ENCODE data around the gene NT5DC3.
A peak's percentile ranks its signal among the peaks of the same experiment; 100 is the strongest.

Gene NT5DC3

GRCh38 chr12:103844305-103844704 is 3.3 kb upstream of the NT5DC3 start:
- H3K27me3 ChIP-seq (ENCODE audit: insufficient read depth, poor library complexity, severe bottlenecking) = no peaks in the 10 kb centered on the region
- no peaks in the 10 kb centered on the region for H3K9me3 ChIP-seq (ENCODE audit: severe bottlenecking)
- no peak overlapping the region for H3K27ac ChIP-seq (ENCODE audit: poor library complexity, severe bottlenecking)
- no peaks in the 10 kb centered on the region for H3K36me3 ChIP-seq (ENCODE audit: low read depth)
- no peak for ATAC-seq (ENCODE audit: low read depth)
- no peak overlapping the region for H3K4me3 ChIP-seq (ENCODE audit: severe bottlenecking)
- TF ChIP-seq CTCF (IDR thresholded peaks at IDR 0.05; ENCODE audit: poor library complexity, severe bottlenecking) = no peak
- H3K4me1 ChIP-seq (ENCODE audit: insufficient read depth, poor library complexity, severe bottlenecking) = peaks cover 10% of the 10 kb centered on the region
- no peak for DNase-seq (ENCODE audit: low spot score)

DNA sequence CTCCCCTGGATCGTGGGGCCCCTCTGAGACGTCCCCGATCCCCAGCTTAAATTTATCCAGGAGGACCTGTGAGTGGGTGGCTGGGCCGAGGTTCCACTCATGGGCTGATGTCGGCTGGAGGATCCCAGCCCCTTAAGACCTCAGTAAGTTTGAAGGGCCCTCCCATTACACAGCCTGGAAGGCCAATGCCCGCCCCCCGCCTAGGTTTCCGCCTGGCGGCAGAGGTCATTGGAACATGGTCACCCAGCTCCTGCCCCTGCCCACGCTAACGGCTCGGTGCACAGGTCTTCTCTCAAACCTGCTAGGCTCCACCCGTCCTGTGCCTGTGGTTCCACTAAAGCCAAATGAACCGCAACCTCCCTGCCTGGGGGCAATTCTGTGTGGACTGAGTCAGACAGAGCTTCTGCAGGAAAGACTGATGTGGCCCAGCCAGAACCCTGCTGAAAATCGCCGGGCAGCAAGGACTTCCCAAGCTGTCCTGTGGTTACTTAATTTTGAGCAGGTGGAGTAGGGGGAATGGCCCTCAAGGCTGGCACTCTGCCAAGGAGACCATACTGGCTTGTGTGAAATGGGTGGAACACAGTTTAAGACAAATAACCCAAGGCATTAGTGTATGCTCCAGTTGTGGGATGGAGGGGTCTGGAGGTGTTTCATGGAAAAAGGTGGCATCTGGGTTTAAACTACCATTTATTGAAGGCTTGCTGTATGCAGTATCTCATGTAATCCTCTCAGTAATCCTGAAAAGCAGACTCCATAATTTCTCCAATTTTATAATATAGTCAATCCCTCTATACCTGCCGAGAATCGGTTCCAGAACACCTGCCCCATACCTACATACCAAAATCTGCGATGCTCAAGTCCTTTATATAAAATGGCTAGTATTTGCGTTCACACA is 903 bp upstream of the NT5DC3 start:
- H3K4me3 ChIP-seq (ENCODE audit: severe bottlenecking) = peak overlapping the region; percentile 84
- no peaks in the 10 kb centered on the region for H3K27me3 ChIP-seq (ENCODE audit: insufficient read depth, poor library complexity, severe bottlenecking)
- peak overlapping the region; percentile 79 for H3K27ac ChIP-seq (ENCODE audit: poor library complexity, severe bottlenecking)
- TF ChIP-seq CTCF (IDR thresholded peaks at IDR 0.05; ENCODE audit: poor library complexity, severe bottlenecking) = no peak
- H3K9me3 ChIP-seq (ENCODE audit: severe bottlenecking) = no peaks in the 10 kb centered on the region
- H3K36me3 ChIP-seq (ENCODE audit: low read depth) = no peaks in the 10 kb centered on the region
- peak; percentile 98 for DNase-seq (ENCODE audit: low spot score)
- H3K4me1 ChIP-seq (ENCODE audit: insufficient read depth, poor library complexity, severe bottlenecking) = peaks cover 11% of the 10 kb centered on the region
- peak; percentile 91 for ATAC-seq (ENCODE audit: low read depth)

DNA sequence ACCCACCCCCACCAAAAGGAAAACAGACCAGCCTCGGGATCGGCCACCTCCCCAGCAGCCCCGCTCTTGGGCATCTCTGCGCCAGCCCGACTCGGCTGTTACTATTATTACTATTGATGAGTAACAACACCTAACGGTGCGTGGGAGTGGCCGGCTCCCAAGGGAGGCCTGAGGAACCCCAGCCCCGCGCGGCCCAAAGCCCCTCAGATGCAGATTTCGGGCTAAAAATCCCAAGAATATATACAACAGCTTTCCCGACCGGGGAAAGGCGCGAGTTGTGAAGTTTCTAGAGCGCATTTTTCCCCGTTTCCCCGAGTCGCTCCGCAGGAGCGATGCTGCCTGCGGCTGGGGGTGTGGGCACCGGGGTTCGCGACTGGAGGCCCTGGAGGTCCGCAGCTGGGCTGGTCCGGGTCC is 565 bp downstream of the NT5DC3 start:
- H3K27ac ChIP-seq (ENCODE audit: poor library complexity, severe bottlenecking) = peak overlapping the region; percentile 79
- DNase-seq (ENCODE audit: low spot score) = peak; percentile 74

DNA sequence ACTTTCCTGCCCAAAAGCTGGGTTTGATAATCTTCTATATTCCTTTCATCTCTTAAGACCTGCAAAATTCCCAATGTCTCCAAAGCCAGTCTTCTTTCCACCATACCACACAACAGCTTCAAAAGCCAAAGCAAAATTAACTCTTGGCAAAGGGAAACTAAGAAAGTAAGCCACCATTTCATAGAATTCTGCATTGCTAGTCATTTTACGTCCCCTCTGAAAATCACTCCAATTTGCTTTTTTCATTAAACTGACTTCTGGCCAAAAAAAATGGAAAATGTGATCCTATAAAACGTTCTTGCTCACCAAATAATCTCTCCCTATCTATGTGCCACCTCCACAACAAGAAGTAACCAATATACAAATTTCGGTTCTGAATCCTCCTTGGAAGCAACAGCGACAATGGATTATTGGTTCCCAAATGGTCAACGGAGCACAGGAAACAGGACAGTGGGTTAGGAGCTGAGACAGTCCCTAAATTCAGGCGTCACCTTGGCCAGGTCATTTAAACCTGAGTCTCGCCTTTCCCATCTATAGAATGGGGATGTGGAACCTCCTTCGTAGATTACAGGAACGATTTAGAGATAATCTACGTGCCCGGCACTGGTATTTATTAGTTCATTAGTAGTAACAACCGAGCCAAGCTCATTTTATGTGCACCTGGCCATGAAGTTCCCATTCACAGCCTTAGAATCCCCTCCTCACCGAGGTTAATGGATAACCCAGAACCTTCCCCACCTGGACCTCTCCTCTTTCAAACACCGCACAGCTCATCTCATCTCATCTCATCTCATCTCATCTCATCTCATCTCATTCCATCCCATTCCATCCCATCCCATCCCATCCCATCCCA is 1.2 kb downstream of the NT5DC3 start:
- peak overlapping the region; percentile 84 for H3K4me3 ChIP-seq (ENCODE audit: severe bottlenecking)
- DNase-seq (ENCODE audit: low spot score) (no peak), ATAC-seq (ENCODE audit: low read depth) (no peak)
- peaks cover 11% of the 10 kb centered on the region for H3K4me1 ChIP-seq (ENCODE audit: insufficient read depth, poor library complexity, severe bottlenecking)
- no peak for TF ChIP-seq CTCF (IDR thresholded peaks at IDR 0.05; ENCODE audit: poor library complexity, severe bottlenecking)
- H3K9me3 ChIP-seq (ENCODE audit: severe bottlenecking) = no peaks in the 10 kb centered on the region
- H3K36me3 ChIP-seq (ENCODE audit: low read depth) = no peaks in the 10 kb centered on the region
- H3K27me3 ChIP-seq (ENCODE audit: insufficient read depth, poor library complexity, severe bottlenecking) = no peaks in the 10 kb centered on the region
- H3K27ac ChIP-seq (ENCODE audit: poor library complexity, severe bottlenecking) = peak overlapping the region; percentile 79

More for the DNA sequence above, 565 bp downstream of the NT5DC3 start:
- Histone ChIP-seq H3K4me1 (ENCODE audit: insufficient read depth, poor library complexity, severe bottlenecking) (peaks cover 11% of the 10 kb centered on the region), H3K9me3 (ENCODE audit: severe bottlenecking) (no peaks in the 10 kb centered on the region), H3K4me3 (ENCODE audit: severe bottlenecking) (peak overlapping the region; percentile 84), H3K36me3 (ENCODE audit: low read depth) (no peaks in the 10 kb centered on the region), H3K27me3 (ENCODE audit: insufficient read depth, poor library complexity, severe bottlenecking) (no peaks in the 10 kb centered on the region)
- ATAC-seq (ENCODE audit: low read depth) = peak; percentile 24; the same call in 1 of the 3 replicates
- TF ChIP-seq CTCF (IDR thresholded peaks at IDR 0.05; ENCODE audit: poor library complexity, severe bottlenecking) = no peak

Data from RWPE2 (cell line).